ENCODE measurements around the gene ZNF195. TPM values are rescaled to one million over a fixed set of nuclear protein-coding genes. Genes with fewer than 3 reads are reported as not detected.

ZNF195 gene
- 72.7 to 85.5 TPM (median 74.2 TPM) in 3 replicates for total RNA-seq (2021)
- percentile 96 among the genes with signal in this experiment for Bru-seq, nascent RNA
- long read RNA-seq, experiment 1, transcript ZNF195-201 (5 exons, 2,021 nt): minor isoform, 7 of 240 reads
- long read RNA-seq, experiment 1, transcript ZNF195-204 (4 exons, 2,970 nt): major isoform, 99 of 240 reads
- long read RNA-seq, experiment 1, transcript ZNF195-207 (6 exons, 2,389 nt): minor isoform, 8 of 240 reads
- long read RNA-seq, experiment 1, partial matches to known transcripts: 6 of 240 reads
- long read RNA-seq, experiment 1, other reads (novel, unspliced or antisense): 106 of 240 reads
- long read RNA-seq, experiment 2, transcript ZNF195-204 (4 exons, 2,970 nt): major isoform, 30 of 70 reads
- long read RNA-seq, experiment 2, partial matches to known transcripts: 4 of 70 reads
- long read RNA-seq, experiment 2, other reads (novel, unspliced or antisense): 30 of 70 reads
- long read RNA-seq, experiment 3, transcript ZNF195-204 (4 exons, 2,970 nt): major isoform, 14 of 64 reads
- long read RNA-seq, experiment 3, partial matches to known transcripts: 17 of 64 reads
- long read RNA-seq, experiment 3, other reads (novel, unspliced or antisense): 26 of 64 reads

GRCh38 chr11:3378426-3379423 is at the start of gene ZNF195:
Gene ZNF195 (minus strand): TSS chr11:3379146. CDS start chr11:3379040, 106 bp downstream.
- DNase-seq (ENCODE audit: low spot score): peak; percentile 100
- H3K36me3 Mint-ChIP-seq: peaks cover 66% of the 10 kb centered on the region
- POLR2A ChIA-PET: interaction anchor here (0.6 to 1.2 kb wide), 5 partner anchors 22 to 429 kb away, joined by 3 read pairs; no protein-coding TSS in a partner anchor
- peak; percentile 70 for TF ChIP-seq SP1 (CRISPR knock-in tag; conservative IDR thresholded peaks at IDR 0.05)
- no peak for TF ChIP-seq PRDM15 (CRISPR knock-in tag; IDR thresholded peaks at IDR 0.05)
- no peak for TF ChIP-seq E2F5 (CRISPR knock-in tag; IDR thresholded peaks at IDR 0.05)
- no peak for TF ChIP-seq ZBTB21 (CRISPR knock-in tag; IDR thresholded peaks at IDR 0.05; ENCODE audit: borderline replicate concordance)
- TF ChIP-seq AFF4 (CRISPR knock-in tag; IDR thresholded peaks at IDR 0.05; ENCODE audit: borderline replicate concordance): no peak
- TF ChIP-seq FOXP4 (CRISPR knock-in tag; IDR thresholded peaks at IDR 0.05): peak; percentile 67; the same call in 1 of the 2 replicates
- TF ChIP-seq FOXK1 (CRISPR knock-in tag; IDR thresholded peaks at IDR 0.05): peak; percentile 64; the same call in 1 of the 2 replicates
- no peak for TF ChIP-seq ZNF219 (CRISPR knock-in tag; IDR thresholded peaks at IDR 0.05; ENCODE audit: borderline replicate concordance)
- no peak for TF ChIP-seq MXD4 (CRISPR knock-in tag; IDR thresholded peaks at IDR 0.05; ENCODE audit: borderline replicate concordance)
- no peak for TF ChIP-seq TEAD4 (CRISPR knock-in tag; IDR thresholded peaks at IDR 0.05)
- TF ChIP-seq TEAD1 (CRISPR knock-in tag; IDR thresholded peaks at IDR 0.05): 0 out of 2 replicates have a peak, but pooled peaks have one; percentile 48
- 0 out of 2 replicates have a peak, but pooled peaks have one; percentile 66 for TF ChIP-seq CREB1 (CRISPR knock-in tag; IDR thresholded peaks at IDR 0.05)
- peak; percentile 83 for TF ChIP-seq MAX (CRISPR knock-in tag; IDR thresholded peaks at IDR 0.05)
- TF ChIP-seq FOXP1 (CRISPR knock-in tag; IDR thresholded peaks at IDR 0.05; ENCODE audit: borderline replicate concordance): peak; percentile 83
- TF ChIP-seq SMAD3 (CRISPR knock-in tag; IDR thresholded peaks at IDR 0.05; ENCODE audit: borderline replicate concordance): 0 out of 2 replicates have a peak, but pooled peaks have one; percentile 18
- TF ChIP-seq HMGXB4 (CRISPR knock-in tag; IDR thresholded peaks at IDR 0.05): 0 out of 2 replicates have a peak, but pooled peaks have one; percentile 66
- no peak for TF ChIP-seq NFATC4 (CRISPR knock-in tag; IDR thresholded peaks at IDR 0.05)
- peak; percentile 66; the same call in 1 of the 2 replicates for TF ChIP-seq MYBL2 (CRISPR knock-in tag; IDR thresholded peaks at IDR 0.05)
- TF ChIP-seq GABPB1 (CRISPR knock-in tag; IDR thresholded peaks at IDR 0.05): peak; percentile 75
- TF ChIP-seq NFYB (CRISPR knock-in tag; conservative IDR thresholded peaks at IDR 0.05; ENCODE audit: low read depth): peak; percentile 86
- no peak for TF ChIP-seq OVOL2 (CRISPR knock-in tag; IDR thresholded peaks at IDR 0.05; ENCODE audit: borderline replicate concordance)

More at GRCh38 chr11:3378426-3379423, at the start of gene ZNF195:
- Mint-ChIP-seq H3K4me3 (peak within 1 kb of the TSS; percentile 96), H3K9me3 (peaks cover 3% of the 10 kb centered on the region; the same call in 1 of the 2 replicates), H3K27me3 (ENCODE audit: low read depth) (no peaks in the 10 kb centered on the region; the same call in 1 of the 2 replicates), H3K27ac (peak within 1 kb of the TSS; percentile 92), H3K4me1 (peaks cover 73% of the 10 kb centered on the region)
- CTCF ChIA-PET: interaction anchor here (4.7 to 5.3 kb wide), 2 partner anchors 30 to 37 kb away, joined by 37 to 42 read pairs; no protein-coding TSS in a partner anchor
- ATAC-seq: peak; percentile 95

All from WTC11 (cell line).